ENCODE data around the gene NCBP2.
"Not testable (repeated sequence)": the region's sequence is repeated elsewhere in the genome, so short reads cannot be mapped to it uniquely, and the experiment has no call there.

NCBP2 gene

GRCh38 chr3:196947860-196948441 lies 5.6 kb upstream of the NCBP2 start:
- no peak for TF ChIP-seq OSR1 (CRISPR knock-in tag; IDR thresholded peaks at IDR 0.05)
- ATAC-seq: no peak

- peak; percentile 11; the same call in 2 of the 3 replicates for ATAC-seq
- TF ChIP-seq ARNTL (CRISPR knock-in tag; IDR thresholded peaks at IDR 0.05; ENCODE audit: borderline replicate concordance, low read depth) (no peak), PATZ1 (CRISPR knock-in tag; IDR thresholded peaks at IDR 0.05; ENCODE audit: borderline replicate concordance) (no peak), ZNF565 (CRISPR knock-in tag; conservative IDR thresholded peaks at IDR 0.05; ENCODE audit: low read depth) (no peak), CSDC2 (CRISPR knock-in tag; IDR thresholded peaks at IDR 0.05) (no peak), ZFP3 (CRISPR knock-in tag; IDR thresholded peaks at IDR 0.05) (no peak), TCF4 (CRISPR knock-in tag; IDR thresholded peaks at IDR 0.05; ENCODE audit: borderline replicate concordance) (no peak), CSRNP3 (CRISPR knock-in tag; IDR thresholded peaks at IDR 0.05) (no peak), SNAI2 (CRISPR knock-in tag; IDR thresholded peaks at IDR 0.05) (no peak), RARB (CRISPR knock-in tag; IDR thresholded peaks at IDR 0.05) (no peak)
Observed at GRCh38 chr3:196947136-196947859, 5.0 kb upstream of the NCBP2 start.

DNA sequence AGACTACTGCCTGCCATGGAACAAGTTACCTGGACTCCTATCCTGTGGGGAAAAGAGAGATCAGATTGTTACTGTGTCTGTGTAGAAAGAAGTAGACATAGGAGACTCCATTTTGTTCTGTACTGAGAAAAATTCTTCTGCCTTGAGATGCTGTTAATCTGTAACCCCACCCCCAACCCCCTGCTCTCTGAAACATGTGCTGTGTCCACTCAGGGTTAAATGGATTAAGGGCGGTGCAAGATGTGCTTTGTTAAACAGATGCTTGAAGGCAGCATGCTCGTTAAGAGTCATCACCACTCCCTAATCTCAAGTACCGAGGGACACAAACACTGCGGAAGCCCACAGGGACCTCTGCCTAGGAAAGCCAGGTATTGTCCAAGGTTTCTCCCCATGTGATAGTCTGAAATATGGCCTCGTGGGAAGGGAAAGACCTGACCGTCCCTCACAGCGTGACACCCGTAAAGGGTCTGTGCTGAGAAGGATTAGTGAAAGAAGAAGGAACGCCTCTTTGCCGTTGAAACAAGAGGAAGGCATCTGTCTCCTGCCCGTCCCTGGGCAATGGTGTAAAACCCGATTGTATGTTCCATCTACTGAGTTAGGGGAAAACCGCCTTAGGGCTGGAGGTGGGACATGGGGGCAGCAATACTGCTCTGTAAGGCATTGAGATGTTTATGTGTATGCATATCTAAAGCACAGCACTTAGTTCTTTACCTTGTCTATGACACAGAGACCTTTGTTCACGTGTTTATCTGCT lies 1.9 kb upstream of the NCBP2 start:
- ATAC-seq: not testable (repeated sequence)

GRCh38 chr3:196942915-196943277 lies 568 bp upstream of the NCBP2 start:
- TF ChIP-seq ZNF565 (CRISPR knock-in tag; conservative IDR thresholded peaks at IDR 0.05; ENCODE audit: low read depth) (no peak), ZC3H10 (CRISPR knock-in tag; IDR thresholded peaks at IDR 0.05) (no peak), ISL1 (CRISPR knock-in tag; IDR thresholded peaks at IDR 0.05) (no peak), CSDC2 (CRISPR knock-in tag; IDR thresholded peaks at IDR 0.05) (no peak), ZNF70 (CRISPR knock-in tag; IDR thresholded peaks at IDR 0.05) (no peak), ARNTL (CRISPR knock-in tag; IDR thresholded peaks at IDR 0.05; ENCODE audit: borderline replicate concordance, low read depth) (no peak), PATZ1 (CRISPR knock-in tag; IDR thresholded peaks at IDR 0.05; ENCODE audit: borderline replicate concordance) (no peak)
- TF ChIP-seq, protein P1, sequence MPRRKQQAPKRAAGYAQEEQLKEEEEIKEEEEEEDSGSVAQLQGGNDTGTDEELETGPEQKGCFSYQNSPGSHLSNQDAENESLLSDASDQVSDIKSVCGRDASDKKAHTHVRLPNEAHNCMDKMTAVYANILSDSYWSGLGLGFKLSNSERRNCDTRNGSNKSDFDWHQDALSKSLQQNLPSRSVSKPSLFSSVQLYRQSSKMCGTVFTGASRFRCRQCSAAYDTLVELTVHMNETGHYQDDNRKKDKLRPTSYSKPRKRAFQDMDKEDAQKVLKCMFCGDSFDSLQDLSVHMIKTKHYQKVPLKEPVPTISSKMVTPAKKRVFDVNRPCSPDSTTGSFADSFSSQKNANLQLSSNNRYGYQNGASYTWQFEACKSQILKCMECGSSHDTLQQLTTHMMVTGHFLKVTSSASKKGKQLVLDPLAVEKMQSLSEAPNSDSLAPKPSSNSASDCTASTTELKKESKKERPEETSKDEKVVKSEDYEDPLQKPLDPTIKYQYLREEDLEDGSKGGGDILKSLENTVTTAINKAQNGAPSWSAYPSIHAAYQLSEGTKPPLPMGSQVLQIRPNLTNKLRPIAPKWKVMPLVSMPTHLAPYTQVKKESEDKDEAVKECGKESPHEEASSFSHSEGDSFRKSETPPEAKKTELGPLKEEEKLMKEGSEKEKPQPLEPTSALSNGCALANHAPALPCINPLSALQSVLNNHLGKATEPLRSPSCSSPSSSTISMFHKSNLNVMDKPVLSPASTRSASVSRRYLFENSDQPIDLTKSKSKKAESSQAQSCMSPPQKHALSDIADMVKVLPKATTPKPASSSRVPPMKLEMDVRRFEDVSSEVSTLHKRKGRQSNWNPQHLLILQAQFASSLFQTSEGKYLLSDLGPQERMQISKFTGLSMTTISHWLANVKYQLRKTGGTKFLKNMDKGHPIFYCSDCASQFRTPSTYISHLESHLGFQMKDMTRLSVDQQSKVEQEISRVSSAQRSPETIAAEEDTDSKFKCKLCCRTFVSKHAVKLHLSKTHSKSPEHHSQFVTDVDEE (CRISPR knock-in tag; IDR thresholded peaks at IDR 0.05): no peak
- peak; percentile 12 for ATAC-seq

DNA sequence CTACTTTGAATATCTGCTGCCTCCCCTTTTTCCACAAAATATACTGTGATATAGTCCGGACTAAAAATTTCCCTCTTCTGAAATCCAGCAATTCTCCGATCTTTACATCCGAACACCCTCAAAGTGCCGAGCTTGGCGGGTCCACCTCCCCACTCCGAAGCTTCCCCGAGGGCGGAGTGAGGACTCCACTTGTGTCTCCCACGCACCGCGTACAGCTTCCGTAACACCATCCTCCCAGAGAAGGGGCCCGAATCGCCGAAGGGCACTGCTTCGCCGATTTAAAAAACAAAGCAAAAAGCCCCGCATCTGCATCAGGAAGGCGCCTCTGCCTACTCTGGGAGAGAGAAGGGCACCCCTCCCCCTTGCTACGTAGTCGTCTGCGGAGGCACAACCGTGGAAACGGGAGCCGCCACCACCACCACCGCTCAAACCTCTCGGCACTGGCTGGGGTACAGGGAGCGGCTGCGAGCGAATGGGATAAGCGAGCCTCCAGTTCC lies 551 bp downstream of the NCBP2 start:
- TF ChIP-seq, protein P2, sequence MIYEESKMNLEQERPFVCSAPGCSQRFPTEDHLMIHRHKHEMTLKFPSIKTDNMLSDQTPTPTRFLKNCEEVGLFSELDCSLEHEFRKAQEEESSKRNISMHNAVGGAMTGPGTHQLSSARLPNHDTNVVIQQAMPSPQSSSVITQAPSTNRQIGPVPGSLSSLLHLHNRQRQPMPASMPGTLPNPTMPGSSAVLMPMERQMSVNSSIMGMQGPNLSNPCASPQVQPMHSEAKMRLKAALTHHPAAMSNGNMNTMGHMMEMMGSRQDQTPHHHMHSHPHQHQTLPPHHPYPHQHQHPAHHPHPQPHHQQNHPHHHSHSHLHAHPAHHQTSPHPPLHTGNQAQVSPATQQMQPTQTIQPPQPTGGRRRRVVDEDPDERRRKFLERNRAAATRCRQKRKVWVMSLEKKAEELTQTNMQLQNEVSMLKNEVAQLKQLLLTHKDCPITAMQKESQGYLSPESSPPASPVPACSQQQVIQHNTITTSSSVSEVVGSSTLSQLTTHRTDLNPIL (CRISPR knock-in tag; IDR thresholded peaks at IDR 0.05; ENCODE audit: low read depth): 0 out of 2 replicates have a peak, but pooled peaks have one; percentile 11
- TF ChIP-seq, protein P1 (CRISPR knock-in tag; IDR thresholded peaks at IDR 0.05): no peak
- peak; percentile 67 for ATAC-seq
